ENCODE data around the gene ZNF414.
"Not testable (repeated sequence)": the region's sequence is repeated elsewhere in the genome, so short reads cannot be mapped to it uniquely, and the experiment has no call there.

The ZNF414 gene

DNA sequence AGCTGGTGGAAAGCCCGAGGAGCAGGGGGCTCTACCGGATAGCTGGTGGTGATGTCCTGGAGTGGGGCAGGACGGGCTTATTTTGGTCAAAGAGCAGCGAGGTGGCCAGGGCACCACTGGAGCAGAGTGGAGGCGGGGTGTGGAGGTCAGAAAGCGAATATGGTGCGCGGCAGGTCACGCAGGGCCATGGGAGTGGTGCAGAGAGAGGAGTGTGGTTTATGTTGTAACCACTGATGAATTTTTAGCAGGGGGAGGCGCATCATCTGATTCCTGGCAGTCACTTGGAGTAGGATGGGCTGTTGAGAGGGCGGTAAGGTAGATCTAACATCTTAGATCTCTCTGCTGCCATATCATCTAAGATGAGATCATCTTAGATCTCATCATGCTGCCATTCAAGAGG, 1.4 kb upstream of the ZNF414 start:
- H3K36me3 ChIP-seq (replicated peaks; ENCODE audit: insufficient read depth, low read length), result no peaks in the 10 kb centered on the region
- no peak overlapping the region for H3K9ac ChIP-seq (ENCODE audit: low read length)
- no peaks in the 10 kb centered on the region for H4K20me1 ChIP-seq (ENCODE audit: insufficient read depth, low read length)
- H3F3A ChIP-seq (ENCODE audit: insufficient read depth, low read length), result no peaks in the 10 kb centered on the region
- peaks cover 43% of the 10 kb centered on the region for H3K27me3 ChIP-seq (replicated peaks; ENCODE audit: insufficient read depth, low read length)
- H3K9me3 ChIP-seq (replicated peaks; ENCODE audit: insufficient read depth, low read length), result no peaks in the 10 kb centered on the region
- DNase-seq, result no peak
- no peak overlapping the region for H2AFZ ChIP-seq (ENCODE audit: low read length)
- H3K79me2 ChIP-seq (ENCODE audit: low read length), result no peaks in the 10 kb centered on the region
- no peak overlapping the region for H3K4me3 ChIP-seq (ENCODE audit: low read length)
- no peak for TF ChIP-seq CTCF (IDR thresholded peaks at IDR 0.05; ENCODE audit: low read length)
- no peak for TF ChIP-seq EZH2 (optimal IDR thresholded peaks at IDR 0.05; ENCODE audit: low read depth, low read length)
- H3K4me2 ChIP-seq (ENCODE audit: low read depth, low read length), result no peak overlapping the region
- H3K27ac ChIP-seq (ENCODE audit: low read length), result no peak overlapping the region
- H3K9me2 ChIP-seq (replicated peaks; ENCODE audit: insufficient read depth, low read length), result no peaks in the 10 kb centered on the region
- no peaks in the 10 kb centered on the region for H3K4me1 ChIP-seq (ENCODE audit: low read length)

DNA sequence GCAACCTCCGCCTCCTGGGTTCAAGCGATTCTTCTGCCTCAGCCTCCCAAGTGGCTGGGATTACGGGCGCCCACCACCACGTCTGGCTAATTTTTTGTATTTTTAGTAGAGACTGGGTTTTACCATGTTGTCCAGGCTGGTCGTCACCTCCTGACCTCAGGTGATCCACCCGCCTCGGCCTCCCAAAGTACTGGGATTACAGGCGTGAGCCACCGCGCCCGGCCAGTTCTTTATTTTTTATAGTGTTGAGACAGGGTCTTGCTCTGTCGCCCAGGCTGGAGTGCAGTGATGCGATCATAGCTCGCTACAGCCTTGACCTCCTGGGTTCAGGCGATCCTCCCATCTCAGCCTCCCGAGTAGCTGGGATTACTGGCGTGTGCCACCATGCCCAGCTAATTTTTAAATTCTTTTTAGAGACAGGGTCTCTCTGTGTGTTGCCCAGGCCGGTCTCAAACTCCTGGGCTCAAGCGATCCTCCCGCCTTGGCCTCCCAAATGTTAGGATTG, 590 bp upstream of the ZNF414 start:
- H4K20me1 ChIP-seq (ENCODE audit: insufficient read depth, low read length); DNase-seq; H3F3A ChIP-seq (ENCODE audit: insufficient read depth, low read length); H3K9me2 ChIP-seq (replicated peaks; ENCODE audit: insufficient read depth, low read length); H3K79me2 ChIP-seq (ENCODE audit: low read length); H3K36me3 ChIP-seq (replicated peaks; ENCODE audit: insufficient read depth, low read length); H3K4me1 ChIP-seq (ENCODE audit: low read length); H3K9me3 ChIP-seq (replicated peaks; ENCODE audit: insufficient read depth, low read length): not testable (repeated sequence)
- peak overlapping the region; percentile 49; the same call in 1 of the 2 replicates for H3K4me2 ChIP-seq (ENCODE audit: low read depth, low read length)
- peak overlapping the region; percentile 69 for H3K4me3 ChIP-seq (ENCODE audit: low read length)
- H3K9ac ChIP-seq (ENCODE audit: low read length), result peak overlapping the region; percentile 93; the same call in 1 of the 2 replicates
- H3K27me3 ChIP-seq (replicated peaks; ENCODE audit: insufficient read depth, low read length), result peaks cover 36% of the 10 kb centered on the region
- peak overlapping the region; percentile 81; the same call in 1 of the 2 replicates for H3K27ac ChIP-seq (ENCODE audit: low read length)
- peak overlapping the region; percentile 65 for H2AFZ ChIP-seq (ENCODE audit: low read length)

- peak overlapping the region; percentile 93 for H3K9ac ChIP-seq (ENCODE audit: low read length)
- H4K20me1 ChIP-seq (ENCODE audit: insufficient read depth, low read length), result no peaks in the 10 kb centered on the region
- H2AFZ ChIP-seq (ENCODE audit: low read length), result peak overlapping the region; percentile 65
- TF ChIP-seq EZH2phosphoT487 (IDR thresholded peaks at IDR 0.05; ENCODE audit: low read length) (no peak), CTCF (IDR thresholded peaks at IDR 0.05; ENCODE audit: low read length) (no peak), EZH2 (optimal IDR thresholded peaks at IDR 0.05; ENCODE audit: low read depth, low read length) (no peak)
- no peaks in the 10 kb centered on the region for H3K79me2 ChIP-seq (ENCODE audit: low read length)
- peaks cover 24% of the 10 kb centered on the region for H3K27me3 ChIP-seq (replicated peaks; ENCODE audit: insufficient read depth, low read length)
- DNase-seq, result no peak
- H3K9me2 ChIP-seq (replicated peaks; ENCODE audit: insufficient read depth, low read length), result no peaks in the 10 kb centered on the region
- H3K4me3 ChIP-seq (ENCODE audit: low read length), result peak overlapping the region; percentile 69
- H3K27ac ChIP-seq (ENCODE audit: low read length), result peak overlapping the region; percentile 81; the same call in 1 of the 2 replicates
- no peaks in the 10 kb centered on the region for H3K9me3 ChIP-seq (replicated peaks; ENCODE audit: insufficient read depth, low read length)
- H3K4me1 ChIP-seq (ENCODE audit: low read length), result no peaks in the 10 kb centered on the region
- H3K36me3 ChIP-seq (replicated peaks; ENCODE audit: insufficient read depth, low read length), result no peaks in the 10 kb centered on the region
- no peaks in the 10 kb centered on the region for H3F3A ChIP-seq (ENCODE audit: insufficient read depth, low read length)
- peak overlapping the region; percentile 49; the same call in 1 of the 2 replicates for H3K4me2 ChIP-seq (ENCODE audit: low read depth, low read length)
These were observed 806 bp downstream of the ZNF414 start for GRCh38 chr19:8513036-8513686.

Data from MM.1S (cell line).